ENCODE measurements around the gene COLEC12. TPM values are rescaled to one million over a fixed set of nuclear protein-coding genes. Genes with fewer than 3 reads are reported as not detected.

Gene COLEC12
- total RNA-seq, 2 donors from 2014 or later: 1.9 to 4.7 TPM

GRCh38 chr18:306608-307255 lies 193.8 kb downstream of the COLEC12 start:
- intact Hi-C loops (cut with DNase I): no loop called here
- no peak for DNase-seq
- no peaks in the 10 kb centered on the region for H3K4me1 ChIP-seq
- H3K27me3 ChIP-seq: no peaks in the 10 kb centered on the region
- no peaks in the 10 kb centered on the region for H3K36me3 ChIP-seq
- no peaks in the 10 kb centered on the region for H3K9me3 ChIP-seq
- no peak overlapping the region for H3K4me3 ChIP-seq
- no peak for TF ChIP-seq CTCF (IDR thresholded peaks at IDR 0.05)
- H3K9ac ChIP-seq (ENCODE audit: low read depth in 2 of 2, low read length in 2 of 2): no peak overlapping the region
- H3K27ac ChIP-seq: no peak overlapping the region

- no peak overlapping the region for H3K4me3 ChIP-seq
- no peaks in the 10 kb centered on the region for H3K4me1 ChIP-seq
- intact Hi-C loops (cut with DNase I): no loop called here
- DNase-seq: no peak
- no peaks in the 10 kb centered on the region for H3K36me3 ChIP-seq
- H3K27ac ChIP-seq: no peak overlapping the region
- H3K9me3 ChIP-seq: no peaks in the 10 kb centered on the region
- no peak overlapping the region for H3K9ac ChIP-seq (ENCODE audit: low read depth in 2 of 2, low read length in 2 of 2)
- no peaks in the 10 kb centered on the region for H3K27me3 ChIP-seq
- TF ChIP-seq CTCF (IDR thresholded peaks at IDR 0.05): no peak
Measured at GRCh38 chr18:305003-305501, 195.4 kb downstream of the COLEC12 start.

DNA sequence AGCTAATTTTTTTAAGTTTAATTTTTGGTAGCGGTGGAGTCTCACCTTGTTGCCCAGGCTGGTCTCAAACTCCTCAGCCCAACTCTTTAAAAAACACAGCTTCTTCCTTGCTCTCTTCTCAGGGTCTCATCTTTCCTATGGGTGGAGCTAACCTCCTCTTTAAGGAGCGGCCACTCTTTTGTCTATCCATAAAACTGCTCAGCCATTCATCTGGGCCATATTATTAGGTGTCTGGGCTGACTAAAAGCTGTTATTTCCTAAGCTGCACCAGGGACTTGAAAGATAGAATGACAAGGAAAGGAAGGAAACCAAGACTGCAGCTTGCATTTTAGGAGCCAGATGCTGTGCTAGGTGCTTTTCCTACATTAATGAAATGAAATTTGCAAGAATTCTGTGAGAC lies 196.9 kb downstream of the COLEC12 start:
- no peak for TF ChIP-seq CTCF (IDR thresholded peaks at IDR 0.05)
- Histone ChIP-seq H3K4me3 (no peak overlapping the region), H3K27ac (no peak overlapping the region), H3K9ac (ENCODE audit: low read depth in 2 of 2, low read length in 2 of 2) (no peak overlapping the region), H3K27me3 (no peaks in the 10 kb centered on the region), H3K4me1 (no peaks in the 10 kb centered on the region), H3K36me3 (no peaks in the 10 kb centered on the region), H3K9me3 (no peaks in the 10 kb centered on the region)
- no peak for DNase-seq
- intact Hi-C loops (cut with DNase I): no loop called here

GRCh38 chr18:303011-303410 lies 197.5 kb downstream of the COLEC12 start:
- no peak overlapping the region for H3K9ac ChIP-seq (ENCODE audit: low read depth in 2 of 2, low read length in 2 of 2)
- no peak overlapping the region for H3K27ac ChIP-seq
- H3K9me3 ChIP-seq: no peaks in the 10 kb centered on the region
- DNase-seq: no peak
- no peaks in the 10 kb centered on the region for H3K4me1 ChIP-seq
- no peaks in the 10 kb centered on the region for H3K36me3 ChIP-seq
- H3K4me3 ChIP-seq: no peak overlapping the region
- no peaks in the 10 kb centered on the region for H3K27me3 ChIP-seq
- intact Hi-C loops (cut with DNase I): no loop called here
- no peak for TF ChIP-seq CTCF (IDR thresholded peaks at IDR 0.05)

GRCh38 chr18:302097-302496 lies 198.4 kb downstream of the COLEC12 start:
- Histone ChIP-seq H3K4me1 (no peaks in the 10 kb centered on the region), H3K36me3 (no peaks in the 10 kb centered on the region), H3K9ac (ENCODE audit: low read depth in 2 of 2, low read length in 2 of 2) (no peak overlapping the region), H3K27me3 (no peaks in the 10 kb centered on the region), H3K27ac (no peak overlapping the region), H3K9me3 (no peaks in the 10 kb centered on the region), H3K4me3 (no peak overlapping the region)
- intact Hi-C loops (cut with DNase I): no loop called here
- TF ChIP-seq CTCF (IDR thresholded peaks at IDR 0.05): no peak
- no peak for DNase-seq

All from colonic mucosa (tissue), 4 donors.